ENCODE data around the gene RNPEPL1. TPM values are rescaled to one million over a fixed set of nuclear protein-coding genes. Genes with fewer than 3 reads are reported as not detected.

The RNPEPL1 gene
- total RNA-seq, 3 donors from 2014 or later (not counting 1 experiment from before 2014, with no cell fraction given) = 145 to 167 (median 164) TPM

DNA sequence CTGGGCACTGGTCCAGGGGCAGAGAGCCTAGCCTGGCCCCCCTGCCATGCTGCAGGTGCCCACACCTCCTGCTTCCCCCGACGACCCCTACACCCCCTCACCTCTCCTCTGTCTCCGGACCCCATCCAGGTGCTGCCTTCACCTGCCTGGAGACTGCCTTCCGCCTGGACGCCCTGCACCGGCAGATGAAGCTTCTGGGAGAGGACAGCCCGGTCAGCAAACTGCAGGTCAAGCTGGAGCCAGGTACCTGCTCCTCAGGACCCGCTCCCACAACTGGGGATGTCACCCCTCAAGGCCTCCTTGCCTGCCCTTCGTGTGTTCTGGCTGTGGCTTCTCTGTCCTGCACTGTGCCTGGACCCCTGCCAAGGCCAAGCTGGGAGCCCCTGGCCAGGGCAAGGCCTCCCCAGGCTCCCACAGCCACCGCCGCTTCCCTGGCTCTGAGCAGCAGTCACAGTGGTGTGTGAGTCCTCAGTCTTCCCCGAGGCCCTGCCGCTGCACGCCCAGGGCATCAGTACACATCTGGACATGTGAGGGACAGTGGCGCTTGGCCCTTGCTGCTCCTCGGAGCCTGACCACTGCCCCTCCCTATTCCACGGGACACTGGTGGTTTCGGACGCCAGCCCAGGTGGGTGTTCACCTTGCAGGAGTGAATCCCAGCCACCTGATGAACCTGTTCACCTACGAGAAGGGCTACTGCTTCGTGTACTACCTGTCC lies 6.3 kb downstream of the RNPEPL1 start:
- ATAC-seq (no peak), DNase-seq (no peak)
- TF ChIP-seq, protein P1, sequence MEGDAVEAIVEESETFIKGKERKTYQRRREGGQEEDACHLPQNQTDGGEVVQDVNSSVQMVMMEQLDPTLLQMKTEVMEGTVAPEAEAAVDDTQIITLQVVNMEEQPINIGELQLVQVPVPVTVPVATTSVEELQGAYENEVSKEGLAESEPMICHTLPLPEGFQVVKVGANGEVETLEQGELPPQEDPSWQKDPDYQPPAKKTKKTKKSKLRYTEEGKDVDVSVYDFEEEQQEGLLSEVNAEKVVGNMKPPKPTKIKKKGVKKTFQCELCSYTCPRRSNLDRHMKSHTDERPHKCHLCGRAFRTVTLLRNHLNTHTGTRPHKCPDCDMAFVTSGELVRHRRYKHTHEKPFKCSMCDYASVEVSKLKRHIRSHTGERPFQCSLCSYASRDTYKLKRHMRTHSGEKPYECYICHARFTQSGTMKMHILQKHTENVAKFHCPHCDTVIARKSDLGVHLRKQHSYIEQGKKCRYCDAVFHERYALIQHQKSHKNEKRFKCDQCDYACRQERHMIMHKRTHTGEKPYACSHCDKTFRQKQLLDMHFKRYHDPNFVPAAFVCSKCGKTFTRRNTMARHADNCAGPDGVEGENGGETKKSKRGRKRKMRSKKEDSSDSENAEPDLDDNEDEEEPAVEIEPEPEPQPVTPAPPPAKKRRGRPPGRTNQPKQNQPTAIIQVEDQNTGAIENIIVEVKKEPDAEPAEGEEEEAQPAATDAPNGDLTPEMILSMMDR (IDR thresholded peaks at IDR 0.05) = no peak
- Histone ChIP-seq H3K27me3 (ENCODE audit: control insufficient read depth, insufficient read depth, low read length) (no peaks in the 10 kb centered on the region), H3K9me3 (ENCODE audit: control insufficient read depth, insufficient read depth, low read length) (no peaks in the 10 kb centered on the region), H3K27ac (ENCODE audit: low read length) (no peak overlapping the region), H3K4me1 (ENCODE audit: control insufficient read depth, insufficient read depth, low read length) (peaks cover 48% of the 10 kb centered on the region), H3K36me3 (ENCODE audit: control insufficient read depth, insufficient read depth, low read length) (peaks cover 64% of the 10 kb centered on the region), H3K4me3 (ENCODE audit: low read length) (no peak overlapping the region)
- no peaks in the 10 kb centered on the region for H3K9me3 Mint-ChIP-seq
- intact Hi-C loops (cut with micrococcal nuclease) = no loop called here
- no peaks in the 10 kb centered on the region for H3K36me3 Mint-ChIP-seq
- no peaks in the 10 kb centered on the region for H3K27me3 Mint-ChIP-seq (ENCODE audit: low read depth in 2 of 2)
- H3K27ac Mint-ChIP-seq = no peak overlapping the region
- no peak overlapping the region for H3K4me3 Mint-ChIP-seq
- peaks cover 29 to 52% of the 10 kb centered on the region in 2 donors for H3K4me1 Mint-ChIP-seq
- 94% methylated on average over 21 of the region's 21 CpGs for WGBS (ENCODE audit: insufficient coverage)

DNA sequence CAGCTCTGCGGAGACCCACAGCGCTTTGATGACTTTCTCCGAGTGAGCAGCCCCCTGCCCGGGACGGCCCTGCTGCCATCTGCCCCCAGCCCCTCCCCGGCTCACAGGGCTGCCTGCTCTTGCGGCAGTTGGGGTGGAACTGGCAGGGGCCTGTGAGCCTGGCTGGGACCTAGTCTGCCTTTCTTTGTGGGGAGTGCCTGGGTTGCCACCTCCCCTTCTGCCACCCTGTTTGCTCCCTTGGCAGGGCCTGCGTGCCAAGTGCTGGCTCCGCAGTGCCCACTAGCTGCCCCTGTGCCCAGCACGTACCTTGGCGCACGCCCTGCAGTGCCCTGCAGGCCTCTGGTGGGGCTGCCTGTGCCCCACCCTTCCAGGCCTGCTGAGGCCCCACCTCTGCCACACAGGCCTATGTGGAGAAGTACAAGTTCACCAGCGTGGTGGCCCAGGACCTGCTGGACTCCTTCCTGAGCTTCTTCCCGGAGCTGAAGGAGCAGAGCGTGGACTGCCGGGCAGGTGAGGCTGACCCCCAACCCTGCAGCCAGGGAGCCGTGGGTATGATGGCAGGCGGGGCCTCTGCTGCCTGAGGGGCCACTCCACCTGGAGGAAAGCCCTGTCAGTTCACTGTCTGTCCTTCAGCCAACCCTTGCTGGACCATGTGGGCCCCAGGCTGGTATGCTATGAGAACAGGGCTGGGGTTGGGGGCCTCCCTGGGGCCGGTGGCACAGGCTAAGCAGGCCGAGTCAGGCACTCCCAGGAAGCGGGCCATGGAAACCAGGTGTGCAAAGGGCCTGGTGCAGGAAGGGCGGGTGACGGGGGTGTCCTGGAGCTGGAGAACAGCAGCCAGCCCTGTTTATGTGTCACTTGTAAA lies 7.0 kb downstream of the RNPEPL1 start:
- Mint-ChIP-seq H3K9me3 (no peaks in the 10 kb centered on the region), H3K4me3 (no peak overlapping the region), H3K27ac (no peak overlapping the region), H3K36me3 (no peaks in the 10 kb centered on the region), H3K27me3 (ENCODE audit: low read depth in 2 of 2) (no peaks in the 10 kb centered on the region), H3K4me1 (peaks cover 29 to 53% of the 10 kb centered on the region in 2 donors)
- WGBS (ENCODE audit: insufficient coverage) = 94% methylated on average over 23 of the region's 23 CpGs
- TF ChIP-seq, protein P1 (IDR thresholded peaks at IDR 0.05) = no peak
- intact Hi-C loops (cut with micrococcal nuclease) = no loop called here
- peaks cover 48% of the 10 kb centered on the region for H3K4me1 ChIP-seq (ENCODE audit: control insufficient read depth, insufficient read depth, low read length)
- H3K36me3 ChIP-seq (ENCODE audit: control insufficient read depth, insufficient read depth, low read length) = peaks cover 64% of the 10 kb centered on the region
- no peak overlapping the region for H3K27ac ChIP-seq (ENCODE audit: low read length)
- DNase-seq (no peak), ATAC-seq (no peak)
- H3K4me3 ChIP-seq (ENCODE audit: low read length) = no peak overlapping the region
- no peaks in the 10 kb centered on the region for H3K27me3 ChIP-seq (ENCODE audit: control insufficient read depth, insufficient read depth, low read length)
- H3K9me3 ChIP-seq (ENCODE audit: control insufficient read depth, insufficient read depth, low read length) = no peaks in the 10 kb centered on the region

DNA sequence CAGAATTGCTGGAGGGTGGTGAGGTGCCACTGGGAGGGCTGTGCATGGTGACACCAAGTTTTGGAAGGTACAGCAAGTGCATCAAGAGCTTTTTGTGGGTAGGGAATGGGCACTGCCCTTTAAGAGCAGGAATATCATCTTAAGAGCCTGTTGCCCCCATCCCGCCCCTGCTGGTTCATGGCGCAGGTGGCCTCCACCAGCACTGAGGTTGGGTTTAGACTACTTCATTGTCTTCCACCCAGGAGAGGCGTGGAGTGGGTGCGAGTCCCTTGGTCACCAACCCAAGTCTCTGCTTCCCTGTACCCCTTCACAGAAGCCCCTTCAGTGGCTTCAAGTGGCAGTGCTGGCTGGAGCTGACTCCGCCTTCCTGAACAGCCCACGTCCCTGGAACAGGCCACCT lies 7.8 kb downstream of the RNPEPL1 start:
- Histone ChIP-seq H3K4me3 (ENCODE audit: low read length) (no peak overlapping the region), H3K9me3 (ENCODE audit: control insufficient read depth, insufficient read depth, low read length) (no peaks in the 10 kb centered on the region), H3K27ac (ENCODE audit: low read length) (no peak overlapping the region), H3K4me1 (ENCODE audit: control insufficient read depth, insufficient read depth, low read length) (peaks cover 44% of the 10 kb centered on the region), H3K36me3 (ENCODE audit: control insufficient read depth, insufficient read depth, low read length) (peaks cover 64% of the 10 kb centered on the region), H3K27me3 (ENCODE audit: control insufficient read depth, insufficient read depth, low read length) (no peaks in the 10 kb centered on the region)
- Mint-ChIP-seq H3K4me3 (no peak overlapping the region), H3K27ac (no peak overlapping the region), H3K9me3 (no peaks in the 10 kb centered on the region), H3K4me1 (peaks cover 31 to 51% of the 10 kb centered on the region in 2 donors), H3K36me3 (no peaks in the 10 kb centered on the region), H3K27me3 (ENCODE audit: low read depth in 2 of 2) (no peaks in the 10 kb centered on the region)
- intact Hi-C loops (cut with micrococcal nuclease) = no loop called here
- TF ChIP-seq, protein P1 (IDR thresholded peaks at IDR 0.05) = no peak
- 90% methylated on average over 6 of the region's 6 CpGs for WGBS (ENCODE audit: insufficient coverage)
- ATAC-seq (no peak), DNase-seq (no peak)
